Nephron progenitor cell (in vitro differentiated cells): ENCODE results near the gene RPP40.
A peak's percentile ranks its signal among the peaks of the same experiment; 100 is the strongest.

Experiments used
- DNase-seq: peaks from one replicate; pipeline ENCODE4 v3.0.0; 2021
- H3K27ac Mint-ChIP-seq: 2 replicates; pipeline ENCODE4 v1.8.0; 2021; ENCODE audit warnings: mild to moderate bottlenecking, moderate library complexity, mixed read lengths
- H3K27me3 Mint-ChIP-seq: 2 replicates; pipeline ENCODE4 v1.8.0; 2021; ENCODE audit warnings: mild to moderate bottlenecking, low read depth, mixed read lengths; ENCODE audit not compliant: poor library complexity
- H3K36me3 Mint-ChIP-seq: 2 replicates; pipeline ENCODE4 v1.8.0; 2021; ENCODE audit warnings: low read depth, mixed read lengths
- H3K4me1 Mint-ChIP-seq: 2 replicates; pipeline ENCODE4 v1.8.0; 2021; ENCODE audit warnings: mixed read lengths
- H3K4me3 Mint-ChIP-seq: 2 replicates; pipeline ENCODE4 v1.8.0; 2021; ENCODE audit warnings: mild to moderate bottlenecking, moderate library complexity, mixed read lengths
- H3K9me3 Mint-ChIP-seq: 2 replicates; pipeline ENCODE4 v1.8.0; 2021; ENCODE audit warnings: mild to moderate bottlenecking, moderate library complexity, mixed read lengths
- TF ChIP-seq, protein P1 (sequence below): fragments of 200-600 bp; sonication (generic); IDR thresholded peaks from 2 replicates; pipeline ENCODE4 v1.5.0; 2021; ENCODE audit warnings: antibody characterized with exemption

The RPP40 gene

GRCh38 chr6:5045416-5045815 lies 41.6 kb upstream of the RPP40 start:
- H3K27ac Mint-ChIP-seq, result no peak overlapping the region
- peaks cover 24% of the 10 kb centered on the region for H3K9me3 Mint-ChIP-seq
- TF ChIP-seq, protein P1, sequence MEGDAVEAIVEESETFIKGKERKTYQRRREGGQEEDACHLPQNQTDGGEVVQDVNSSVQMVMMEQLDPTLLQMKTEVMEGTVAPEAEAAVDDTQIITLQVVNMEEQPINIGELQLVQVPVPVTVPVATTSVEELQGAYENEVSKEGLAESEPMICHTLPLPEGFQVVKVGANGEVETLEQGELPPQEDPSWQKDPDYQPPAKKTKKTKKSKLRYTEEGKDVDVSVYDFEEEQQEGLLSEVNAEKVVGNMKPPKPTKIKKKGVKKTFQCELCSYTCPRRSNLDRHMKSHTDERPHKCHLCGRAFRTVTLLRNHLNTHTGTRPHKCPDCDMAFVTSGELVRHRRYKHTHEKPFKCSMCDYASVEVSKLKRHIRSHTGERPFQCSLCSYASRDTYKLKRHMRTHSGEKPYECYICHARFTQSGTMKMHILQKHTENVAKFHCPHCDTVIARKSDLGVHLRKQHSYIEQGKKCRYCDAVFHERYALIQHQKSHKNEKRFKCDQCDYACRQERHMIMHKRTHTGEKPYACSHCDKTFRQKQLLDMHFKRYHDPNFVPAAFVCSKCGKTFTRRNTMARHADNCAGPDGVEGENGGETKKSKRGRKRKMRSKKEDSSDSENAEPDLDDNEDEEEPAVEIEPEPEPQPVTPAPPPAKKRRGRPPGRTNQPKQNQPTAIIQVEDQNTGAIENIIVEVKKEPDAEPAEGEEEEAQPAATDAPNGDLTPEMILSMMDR, result no peak
- H3K4me3 Mint-ChIP-seq, result no peak overlapping the region
- no peaks in the 10 kb centered on the region for H3K4me1 Mint-ChIP-seq
- DNase-seq, result no peak
- H3K36me3 Mint-ChIP-seq, result peaks cover 13% of the 10 kb centered on the region
- peaks cover 9% of the 10 kb centered on the region for H3K27me3 Mint-ChIP-seq

GRCh38 chr6:5044866-5045265 lies 41.0 kb upstream of the RPP40 start:
- TF ChIP-seq, protein P1, result no peak

GRCh38 chr6:5042436-5042835 lies 38.6 kb upstream of the RPP40 start:
- H3K36me3 Mint-ChIP-seq, result peaks cover 4% of the 10 kb centered on the region
- peaks cover 5% of the 10 kb centered on the region for H3K27me3 Mint-ChIP-seq
- H3K4me1 Mint-ChIP-seq, result no peaks in the 10 kb centered on the region
- no peak overlapping the region for H3K4me3 Mint-ChIP-seq
- no peak for DNase-seq
- H3K27ac Mint-ChIP-seq, result no peak overlapping the region
- TF ChIP-seq, protein P1, result no peak
- H3K9me3 Mint-ChIP-seq, result peaks cover under 1% of the 10 kb centered on the region

More at GRCh38 chr6:5044866-5045265, 41.0 kb upstream of the RPP40 start:
- peaks cover 9% of the 10 kb centered on the region for H3K27me3 Mint-ChIP-seq
- no peak for DNase-seq
- H3K9me3 Mint-ChIP-seq, result peaks cover 20% of the 10 kb centered on the region
- H3K4me1 Mint-ChIP-seq, result no peaks in the 10 kb centered on the region
- H3K4me3 Mint-ChIP-seq, result no peak overlapping the region
- H3K27ac Mint-ChIP-seq, result no peak overlapping the region
- peaks cover 10% of the 10 kb centered on the region for H3K36me3 Mint-ChIP-seq

DNA sequence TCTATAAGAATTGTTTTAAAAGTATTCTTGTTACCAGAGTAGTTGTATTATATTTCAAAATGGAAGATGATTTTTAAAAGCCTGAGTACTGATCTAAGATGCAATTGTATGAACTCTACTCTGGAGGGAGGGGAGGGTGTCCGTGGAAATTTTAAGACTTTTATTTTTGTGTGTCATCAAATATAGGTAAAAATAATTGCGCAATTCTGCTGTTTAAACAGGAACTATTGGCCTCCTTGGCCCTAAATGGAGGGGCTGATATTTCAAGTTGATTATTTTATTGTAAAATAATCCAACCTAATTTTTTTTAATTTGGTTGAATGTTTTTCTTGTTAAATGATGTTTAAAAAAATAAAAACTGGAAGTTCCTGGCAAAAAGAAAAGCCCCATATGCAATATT lies 38.1 kb upstream of the RPP40 start:
- TF ChIP-seq, protein P1, result no peak
- no peak for DNase-seq
- Mint-ChIP-seq H3K27ac (no peak overlapping the region), H3K9me3 (no peaks in the 10 kb centered on the region), H3K27me3 (peaks cover 5% of the 10 kb centered on the region), H3K36me3 (peaks cover 4% of the 10 kb centered on the region), H3K4me1 (no peaks in the 10 kb centered on the region), H3K4me3 (no peak overlapping the region)

- TF ChIP-seq, protein P1, result peak; percentile 22
- Mint-ChIP-seq H3K4me3 (no peak overlapping the region), H3K27me3 (peaks cover 3% of the 10 kb centered on the region), H3K36me3 (no peaks in the 10 kb centered on the region), H3K4me1 (peaks cover 44% of the 10 kb centered on the region), H3K9me3 (no peaks in the 10 kb centered on the region), H3K27ac (no peak overlapping the region)
- peak; percentile 57 for DNase-seq
Observed at GRCh38 chr6:5036269-5036668, 32.4 kb upstream of the RPP40 start.

DNA sequence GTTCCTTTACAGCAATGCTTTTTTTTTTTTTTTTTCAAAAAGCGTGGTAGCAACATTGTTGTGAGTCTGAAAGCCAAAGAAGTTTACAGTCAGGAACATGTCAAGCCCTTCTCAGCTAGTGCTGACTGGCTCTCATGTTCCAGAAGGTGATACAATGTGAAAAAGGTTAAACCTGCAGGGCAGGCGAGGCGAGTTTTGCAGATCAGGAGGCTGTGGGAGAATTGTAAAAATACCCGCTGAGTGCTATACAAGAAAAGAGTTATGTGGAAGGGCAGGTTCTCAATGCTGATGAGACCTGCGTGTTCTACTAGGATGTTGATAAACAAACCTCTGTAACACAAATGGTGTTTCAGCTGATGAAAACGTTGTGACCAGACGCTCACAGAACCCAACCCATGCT lies 30.9 kb upstream of the RPP40 start:
- Mint-ChIP-seq H3K4me1 (peaks cover 53% of the 10 kb centered on the region), H3K36me3 (no peaks in the 10 kb centered on the region), H3K27me3 (peaks cover 3% of the 10 kb centered on the region), H3K4me3 (no peak overlapping the region), H3K27ac (no peak overlapping the region), H3K9me3 (no peaks in the 10 kb centered on the region)
- TF ChIP-seq, protein P1, result no peak
- no peak for DNase-seq
